ENCODE data around the gene TBC1D5.

GRCh38 chr3:17141699-17142098 lies 600.7 kb downstream of the TBC1D5 start:
- TF ChIP-seq POLR2A (IDR thresholded peaks at IDR 0.05; ENCODE audit: low read length), result no peak
- no peak for TF ChIP-seq GATA1 (IDR thresholded peaks at IDR 0.05; ENCODE audit: low read depth, low read length)
